ENCODE data around the gene OTUB2.

OTUB2 gene

GRCh38 chr14:94045563-94046345 is 19.6 kb downstream of the OTUB2 start:
- no peak for TF ChIP-seq CTCF (conservative IDR thresholded peaks at IDR 0.05)
- no peak for TF ChIP-seq ZFX (IDR thresholded peaks at IDR 0.05)
- no peak overlapping the region for H3K27ac ChIP-seq

- no peak for TF ChIP-seq CTCF (conservative IDR thresholded peaks at IDR 0.05)
- TF ChIP-seq ZFX (IDR thresholded peaks at IDR 0.05) = no peak
- no peak overlapping the region for H3K27ac ChIP-seq
These were observed 20.6 kb downstream of the OTUB2 start for GRCh38 chr14:94046696-94047250.

- no peak overlapping the region for H3K27ac ChIP-seq
- TF ChIP-seq CTCF (conservative IDR thresholded peaks at IDR 0.05) (no peak), ZFX (IDR thresholded peaks at IDR 0.05) (no peak)
These were observed 21.4 kb downstream of the OTUB2 start for GRCh38 chr14:94047581-94047980.

- TF ChIP-seq ZFX (IDR thresholded peaks at IDR 0.05) (no peak), CTCF (conservative IDR thresholded peaks at IDR 0.05) (no peak)
- H3K27ac ChIP-seq = no peak overlapping the region
These were observed 22.8 kb downstream of the OTUB2 start for GRCh38 chr14:94048691-94049624.

GRCh38 chr14:94049625-94050023 is 23.5 kb downstream of the OTUB2 start:
- no peak for TF ChIP-seq CTCF (conservative IDR thresholded peaks at IDR 0.05)
- no peak for TF ChIP-seq ZFX (IDR thresholded peaks at IDR 0.05)
- H3K27ac ChIP-seq = no peak overlapping the region

GRCh38 chr14:94050231-94050880 is 24.2 kb downstream of the OTUB2 start:
- H3K27ac ChIP-seq = no peak overlapping the region
- TF ChIP-seq ZFX (IDR thresholded peaks at IDR 0.05) = no peak
- TF ChIP-seq CTCF (conservative IDR thresholded peaks at IDR 0.05) = no peak

All from C4-2B (cell line).